Inflammatory macrophage treated with lipopolysaccharide for 1 hour (primary cell): ENCODE results near the gene UXS1.

Source experiments
- DNase-seq, 2 donors: peaks; one replicate each; pipeline ENCODE4 v3.0.0-alpha.2; 2020 to 2022

Gene UXS1

DNA sequence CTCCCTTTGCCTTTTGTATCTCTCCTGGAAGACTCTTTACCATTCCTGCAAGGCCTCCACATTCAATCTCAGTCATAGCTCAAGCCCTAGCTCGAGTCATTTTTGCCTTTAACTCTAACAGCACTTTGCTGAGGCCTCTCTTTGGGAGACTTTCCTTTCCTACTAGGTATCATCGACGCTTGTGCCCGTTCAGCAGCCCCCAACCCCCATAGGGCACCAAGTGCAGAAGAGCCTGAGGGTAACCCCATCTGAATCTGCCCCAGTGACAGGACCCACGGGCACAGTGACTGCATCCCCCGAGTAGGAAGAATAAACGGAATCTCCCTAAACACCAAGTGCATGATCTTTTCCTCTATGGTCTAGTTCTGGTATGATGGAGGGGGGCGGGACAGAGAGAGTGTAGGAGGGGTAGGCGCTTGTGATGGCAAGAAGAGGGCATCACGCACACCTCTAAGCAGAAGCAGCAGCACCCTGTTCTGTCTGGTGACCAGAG lies 66.3 kb downstream of the UXS1 start:
- no peak for DNase-seq

DNA sequence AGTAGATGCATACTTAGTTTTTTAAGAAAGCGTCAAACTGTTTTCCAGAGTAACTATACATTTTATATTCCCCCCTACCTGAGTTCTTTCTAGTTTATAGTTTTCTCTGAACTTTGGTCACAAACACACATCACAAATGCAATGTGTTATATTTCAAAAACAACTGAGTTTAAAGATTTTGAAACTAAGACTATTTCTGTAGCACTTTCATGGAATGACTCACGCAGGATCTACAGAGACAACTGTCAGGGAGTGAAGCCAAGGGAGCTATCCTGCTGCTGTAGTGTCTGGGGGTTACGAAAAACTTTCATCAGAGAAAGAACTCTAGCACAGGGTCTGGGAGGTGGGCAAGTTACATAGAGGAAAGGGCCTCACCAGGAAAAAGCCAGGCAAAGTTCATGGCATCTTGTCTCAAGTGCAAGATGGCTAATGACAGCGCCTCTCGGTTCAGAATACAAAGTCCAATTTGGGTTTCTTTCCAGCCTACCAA lies 66.8 kb downstream of the UXS1 start:
- DNase-seq, result no peak

DNA sequence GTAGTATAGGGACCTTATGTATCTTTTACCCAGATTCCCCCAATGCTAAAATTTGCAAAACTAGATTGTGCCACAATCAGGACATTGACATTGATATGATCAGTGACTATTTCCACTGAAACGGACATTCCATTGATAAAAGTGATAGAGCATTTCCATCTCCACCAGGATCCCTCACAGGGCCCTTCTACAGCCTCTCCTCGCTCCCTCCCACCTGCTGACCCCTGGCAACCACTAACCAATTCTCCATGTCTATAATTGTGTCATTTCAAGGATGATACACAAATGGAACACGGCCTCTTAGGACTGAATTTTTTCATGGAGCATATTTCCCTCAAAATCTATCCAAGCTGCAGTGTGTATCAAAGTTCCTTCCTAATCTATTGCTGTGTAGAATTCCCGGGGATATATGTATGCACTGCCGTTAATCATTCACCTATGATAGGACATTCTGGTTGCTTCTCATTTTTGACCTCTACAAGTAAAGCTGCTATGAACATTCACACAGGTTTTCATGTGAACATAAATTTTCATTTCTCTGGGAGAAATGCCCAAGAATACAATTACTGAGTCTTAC lies 67.3 kb downstream of the UXS1 start:
- DNase-seq, result no peak

DNA sequence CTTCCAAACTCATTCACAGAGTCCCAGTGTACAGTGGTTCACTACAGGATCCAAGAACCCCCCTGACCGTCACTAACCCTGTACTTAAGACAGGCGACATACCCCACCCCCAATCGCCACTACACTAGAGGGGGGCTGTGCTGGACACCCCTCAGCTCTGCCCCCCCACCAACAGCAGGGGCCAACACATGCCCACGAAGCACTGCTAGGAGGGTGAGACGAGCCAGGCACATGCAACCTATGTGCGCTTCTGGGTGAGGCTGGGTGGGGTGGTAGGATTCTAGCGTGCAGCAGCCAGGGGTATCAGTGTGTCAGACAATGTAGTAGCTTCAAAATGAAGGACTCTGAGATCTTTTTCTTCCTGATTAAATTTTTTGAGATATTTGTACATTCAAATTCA lies 67.8 kb downstream of the UXS1 start:
- DNase-seq, result no peak

DNA sequence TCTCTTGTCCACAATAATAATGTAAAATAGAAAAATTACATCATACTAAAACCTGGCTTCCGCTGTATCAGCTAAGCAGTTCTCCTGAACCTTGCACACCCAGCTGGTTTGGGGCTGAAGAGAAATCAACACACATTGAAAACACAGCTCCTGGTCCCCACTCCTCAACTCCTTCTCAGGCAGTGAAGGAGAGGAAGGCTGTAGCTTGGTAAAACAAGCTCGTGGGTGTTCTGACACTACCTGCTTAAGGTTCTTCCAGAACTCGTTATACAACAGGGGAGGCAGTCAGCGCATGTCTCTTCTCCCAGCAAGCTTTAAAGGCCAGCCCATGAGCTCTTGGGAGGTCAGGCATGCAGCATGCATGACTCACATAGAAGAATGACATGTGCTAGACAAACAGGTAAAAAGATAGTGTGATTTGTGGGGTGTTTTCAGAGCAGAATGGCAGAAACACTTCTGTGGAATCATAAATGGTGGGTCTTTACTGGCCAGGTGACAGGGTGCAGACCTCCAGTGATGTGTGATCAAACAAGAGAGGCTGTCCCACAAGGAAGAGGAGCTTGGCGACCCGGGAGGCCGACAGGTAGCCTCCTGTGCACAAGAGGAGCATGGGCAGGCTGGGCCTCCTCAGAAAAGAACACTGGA lies 69.1 kb downstream of the UXS1 start:
- DNase-seq, result no peak

DNA sequence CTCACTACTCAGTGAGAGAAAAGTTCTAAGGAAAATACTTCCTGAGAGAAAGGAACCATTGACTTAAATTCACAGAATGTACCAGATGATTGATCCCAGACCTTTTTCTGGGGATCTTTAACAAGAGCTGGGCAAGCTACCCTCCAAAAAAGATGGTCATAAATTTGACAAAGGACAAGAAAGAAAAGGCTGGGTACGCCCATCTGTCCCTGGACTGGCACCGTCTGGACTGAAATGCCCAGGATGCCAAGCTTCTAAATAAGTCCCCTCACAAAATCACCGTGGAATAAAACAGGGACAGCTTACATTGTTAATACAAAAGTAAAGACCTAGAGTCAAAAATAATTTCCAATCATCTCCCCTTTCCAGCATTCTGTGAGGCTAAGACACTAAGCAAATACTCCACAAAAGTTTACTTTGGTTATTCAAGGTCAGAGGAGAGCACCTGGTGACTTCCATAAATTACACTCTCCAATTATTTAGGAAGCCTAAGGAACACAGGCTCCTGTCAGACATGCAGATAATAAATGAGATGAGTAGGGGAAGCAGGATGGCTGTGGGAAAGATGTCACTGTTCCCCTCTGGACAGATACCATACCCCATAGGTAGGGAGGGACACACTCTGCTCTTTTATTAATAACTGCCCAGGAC lies 69.9 kb downstream of the UXS1 start:
- DNase-seq, result no peak

DNA sequence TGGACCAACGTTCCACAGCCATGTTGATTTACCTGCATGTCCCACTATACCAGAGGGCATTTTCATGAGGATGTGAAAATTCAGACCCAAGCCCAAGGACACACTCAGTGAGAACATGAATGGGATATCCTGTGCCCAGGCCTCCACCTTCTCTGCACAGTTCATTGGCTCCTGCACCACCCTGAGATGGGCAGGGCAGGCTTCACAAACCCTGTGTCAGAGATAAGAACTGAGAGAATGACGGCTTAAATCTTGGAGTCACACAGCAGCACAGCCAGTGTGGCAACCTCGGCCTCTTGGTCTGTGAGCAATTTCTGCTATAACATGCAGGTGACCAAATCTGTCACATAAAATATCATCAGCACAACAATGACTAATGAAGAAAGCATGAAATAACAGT lies 71.9 kb downstream of the UXS1 start:
- no peak for DNase-seq

DNA sequence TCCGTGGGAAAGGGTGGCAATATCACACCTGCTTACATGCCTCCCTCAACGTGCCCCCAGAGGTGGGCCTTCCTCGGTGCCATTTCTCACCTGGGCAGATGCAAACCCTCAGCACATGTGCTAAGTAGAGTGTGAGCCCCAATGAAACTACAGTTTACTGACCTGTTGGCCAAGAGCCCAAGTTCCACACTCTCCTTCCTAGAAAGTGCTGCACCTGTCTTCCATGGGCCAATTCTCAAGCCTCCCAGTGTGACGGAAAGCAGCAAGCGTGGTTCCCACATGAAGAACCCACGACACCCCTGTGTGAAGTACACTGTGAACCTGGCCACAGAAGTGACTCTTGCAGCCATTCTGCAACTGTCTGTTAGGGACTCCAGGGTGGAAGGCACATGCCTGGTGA lies 73.7 kb downstream of the UXS1 start:
- no peak for DNase-seq

DNA sequence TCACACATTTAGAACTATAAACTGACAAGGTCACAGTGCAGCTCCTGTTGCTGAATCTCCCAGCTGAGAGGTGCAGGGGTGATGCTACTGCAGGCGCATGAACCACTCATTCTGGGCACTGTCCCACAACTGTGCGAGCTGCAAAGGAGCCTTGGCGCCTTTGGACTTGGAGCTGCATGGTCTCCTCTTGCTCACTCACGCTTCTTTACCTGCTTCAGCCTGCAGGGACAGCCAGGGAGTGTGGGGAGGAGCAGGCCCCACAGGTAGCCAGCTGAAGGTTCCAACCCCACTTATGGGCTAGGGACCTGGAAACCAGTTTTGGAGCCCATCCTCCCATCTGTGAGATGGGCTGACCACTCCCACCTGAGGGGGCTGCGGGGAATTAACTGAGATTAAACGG lies 75.0 kb downstream of the UXS1 start:
- DNase-seq, result no peak

DNA sequence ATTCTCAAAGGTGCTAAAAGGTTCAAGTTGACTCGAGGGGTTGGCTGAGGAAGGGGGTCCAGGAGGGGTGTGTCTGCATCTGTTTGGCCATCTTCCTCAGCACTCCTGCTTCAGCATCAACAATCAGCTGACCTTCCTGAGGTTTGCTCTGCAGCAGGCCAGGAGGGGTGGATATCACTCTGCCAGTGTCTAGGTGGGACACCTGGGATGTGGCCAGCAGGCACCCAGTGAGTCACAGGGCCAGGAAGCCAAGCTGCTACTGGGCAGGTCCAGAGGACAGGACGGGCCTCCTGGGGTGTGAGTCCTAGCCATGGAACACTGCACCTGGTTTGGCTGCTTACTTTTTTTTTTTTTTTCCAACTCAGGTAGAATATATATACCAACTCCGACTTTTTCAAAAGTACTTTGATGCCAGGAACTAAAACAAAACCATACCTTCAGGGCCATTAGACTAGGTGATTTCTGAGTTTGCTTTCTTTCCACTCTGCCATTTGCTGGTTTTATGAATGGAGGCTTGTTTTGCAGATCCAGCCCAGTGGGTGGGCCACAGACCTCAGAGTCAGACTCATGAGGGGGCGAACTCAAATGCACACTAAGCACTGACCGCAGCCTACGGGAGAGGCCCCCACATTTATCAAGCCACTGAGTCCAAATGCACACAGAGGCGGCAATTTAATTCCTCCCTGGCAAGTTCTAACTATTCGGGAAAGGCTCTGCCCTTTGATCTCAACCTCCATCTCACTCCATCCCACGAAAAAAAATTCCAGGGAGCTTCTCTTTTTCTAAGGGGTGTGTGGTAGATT lies 76.0 kb downstream of the UXS1 start:
- DNase-seq, result no peak

DNA sequence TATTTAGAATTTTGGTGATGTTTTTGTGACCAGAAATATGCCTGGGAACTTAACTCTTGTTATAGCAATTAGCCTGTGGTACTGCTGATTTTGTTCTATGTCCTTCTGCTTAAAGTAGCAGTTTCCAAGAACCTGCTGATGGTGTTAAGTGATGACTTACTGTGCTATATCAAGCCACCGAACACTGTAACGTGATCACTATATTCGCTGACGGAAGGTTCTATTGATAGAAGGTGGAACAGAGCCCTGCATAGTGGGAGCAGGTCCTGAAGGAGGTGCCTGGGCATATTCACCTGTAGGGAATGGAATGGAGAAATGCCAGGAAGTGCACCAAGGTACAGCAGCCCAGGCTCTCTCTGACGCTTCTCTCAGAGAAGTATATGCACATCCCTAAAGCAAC lies 76.8 kb downstream of the UXS1 start:
- DNase-seq, result no peak

DNA sequence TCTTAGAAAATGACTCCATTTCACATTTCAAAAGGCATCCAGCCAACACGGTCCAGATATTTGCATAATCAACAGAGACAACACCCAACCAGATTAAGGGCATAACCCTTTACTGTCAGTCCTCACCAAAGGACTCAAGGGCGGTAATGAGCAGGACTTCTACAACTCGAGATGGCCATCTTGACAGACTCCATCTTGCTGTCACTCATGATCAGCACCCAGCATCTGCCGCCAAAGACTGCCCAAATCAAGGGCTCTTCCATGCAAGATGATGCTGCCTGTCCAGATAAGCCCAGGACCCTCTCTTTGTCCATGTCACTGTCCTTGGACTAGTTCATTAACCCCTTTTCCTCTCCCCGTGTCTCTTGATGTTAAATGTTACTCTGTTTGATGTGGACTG lies 77.9 kb downstream of the UXS1 start:
- no peak for DNase-seq

DNA sequence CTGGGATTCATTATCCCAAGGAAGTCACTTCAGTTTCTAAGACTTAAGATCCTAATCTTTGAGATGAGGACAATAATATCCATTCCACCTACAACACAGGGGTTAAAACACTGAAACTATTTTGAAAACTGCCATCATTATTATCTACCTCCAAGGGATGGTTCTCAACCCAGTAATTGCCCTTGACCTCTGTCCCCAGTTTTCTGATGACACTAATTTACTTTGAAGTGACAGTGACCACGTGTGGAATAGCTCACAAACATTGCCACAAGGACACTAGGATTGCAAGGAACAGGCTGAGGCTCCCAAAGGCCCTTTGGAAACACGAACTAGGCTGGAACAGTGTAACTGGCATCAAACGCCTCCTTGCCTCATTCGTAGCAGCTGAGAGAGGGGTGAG lies 78.4 kb downstream of the UXS1 start:
- no peak for DNase-seq

DNA sequence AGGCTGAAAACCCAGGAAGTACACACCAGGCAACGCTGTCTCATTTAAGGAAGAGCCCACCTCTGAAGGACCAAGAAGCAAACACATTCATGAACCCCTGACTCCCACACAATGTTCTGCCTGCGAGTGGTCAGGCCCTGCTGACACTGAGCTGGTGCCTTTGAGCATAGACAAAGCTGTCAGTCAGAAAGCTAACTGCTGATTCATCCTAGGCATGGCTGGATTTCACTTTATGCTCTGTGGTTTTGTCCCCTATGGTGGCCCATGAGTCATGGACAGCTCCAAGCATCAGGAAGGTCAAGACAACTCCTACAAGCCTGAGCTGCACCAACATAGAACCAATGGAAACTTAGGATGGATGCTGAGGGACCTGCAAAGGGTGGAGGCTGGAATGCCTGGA lies 78.9 kb downstream of the UXS1 start:
- DNase-seq, result peak; percentile 78 to 94

DNA sequence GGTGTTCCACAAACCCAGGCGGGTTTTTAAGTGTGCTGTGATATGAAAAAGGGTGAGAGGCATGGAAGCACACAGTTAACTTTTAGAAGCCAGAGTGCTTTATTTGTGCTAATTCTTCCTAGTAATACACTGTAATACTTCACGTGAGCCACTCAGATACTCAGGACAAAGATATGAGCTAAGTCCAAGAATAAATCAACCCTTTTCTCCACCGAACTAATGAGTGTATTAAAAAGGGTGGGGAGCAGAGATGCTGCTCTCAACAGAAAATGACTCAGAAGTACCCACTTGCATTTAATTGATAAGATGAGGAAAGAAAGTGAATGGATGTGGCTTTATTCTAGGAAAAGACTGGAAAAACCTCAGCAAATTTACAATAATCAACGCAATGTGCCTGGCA lies 79.9 kb downstream of the UXS1 start:
- no peak for DNase-seq

DNA sequence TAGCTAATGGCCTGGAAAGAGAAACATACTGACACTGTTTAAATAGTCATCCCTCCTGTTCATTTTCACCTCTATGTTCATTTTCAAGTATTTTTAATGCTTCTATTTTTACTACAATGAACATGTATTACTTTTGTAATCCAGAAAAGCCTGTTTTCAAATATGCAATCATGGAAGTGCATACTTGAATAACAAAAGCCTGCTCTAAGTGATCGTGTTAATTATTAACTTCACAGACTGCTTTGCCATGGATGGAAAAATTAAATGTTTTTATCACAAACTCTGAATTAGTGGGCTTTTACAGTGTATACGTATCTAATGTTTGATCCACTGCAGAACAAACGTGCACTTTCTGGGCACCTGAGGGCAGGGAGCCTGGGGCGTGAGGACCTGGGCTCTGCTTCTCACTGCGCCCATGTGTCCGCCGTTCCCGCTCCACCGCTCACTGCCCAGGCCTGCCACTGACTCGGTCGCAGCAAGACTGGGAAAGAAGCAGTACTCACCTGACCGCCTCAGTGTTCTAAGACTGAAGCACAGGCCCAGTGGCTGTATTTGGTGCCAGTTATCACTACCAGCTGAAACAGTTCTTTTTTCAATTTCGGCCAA lies 80.6 kb downstream of the UXS1 start:
- no peak for DNase-seq

DNA sequence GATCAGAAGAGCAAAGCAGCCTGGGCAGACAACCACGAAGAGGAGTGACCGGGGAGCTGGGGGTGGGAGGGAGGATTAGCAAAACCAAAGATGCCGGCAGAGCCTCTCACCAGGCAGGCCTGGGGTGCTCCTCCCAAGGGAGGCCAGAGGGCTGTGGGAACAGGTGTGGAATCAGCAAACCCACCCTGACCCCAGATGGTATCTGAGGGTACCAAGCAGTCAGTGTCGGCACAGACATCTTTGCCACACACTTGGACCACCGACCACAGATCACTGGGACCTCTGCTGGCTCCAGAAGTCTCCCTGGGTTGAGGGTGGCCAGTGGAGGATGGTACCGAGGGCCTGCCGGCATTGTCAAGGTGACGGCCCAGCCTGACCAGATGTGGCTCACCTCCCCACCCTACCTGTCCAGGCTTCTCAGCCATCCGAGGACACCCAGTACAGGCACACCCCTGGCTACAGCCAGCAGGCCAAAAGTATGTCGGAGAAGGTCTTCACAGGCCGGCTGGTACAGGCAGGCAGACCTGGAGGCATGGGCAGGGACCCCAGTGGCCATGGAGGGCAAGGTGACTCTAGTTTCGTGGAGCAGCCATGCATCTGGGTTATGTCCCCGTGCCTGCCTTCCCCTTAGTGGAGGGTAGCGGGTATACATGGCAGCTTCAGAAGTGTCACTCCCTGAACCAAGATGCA lies 82.1 kb downstream of the UXS1 start:
- no peak for DNase-seq

DNA sequence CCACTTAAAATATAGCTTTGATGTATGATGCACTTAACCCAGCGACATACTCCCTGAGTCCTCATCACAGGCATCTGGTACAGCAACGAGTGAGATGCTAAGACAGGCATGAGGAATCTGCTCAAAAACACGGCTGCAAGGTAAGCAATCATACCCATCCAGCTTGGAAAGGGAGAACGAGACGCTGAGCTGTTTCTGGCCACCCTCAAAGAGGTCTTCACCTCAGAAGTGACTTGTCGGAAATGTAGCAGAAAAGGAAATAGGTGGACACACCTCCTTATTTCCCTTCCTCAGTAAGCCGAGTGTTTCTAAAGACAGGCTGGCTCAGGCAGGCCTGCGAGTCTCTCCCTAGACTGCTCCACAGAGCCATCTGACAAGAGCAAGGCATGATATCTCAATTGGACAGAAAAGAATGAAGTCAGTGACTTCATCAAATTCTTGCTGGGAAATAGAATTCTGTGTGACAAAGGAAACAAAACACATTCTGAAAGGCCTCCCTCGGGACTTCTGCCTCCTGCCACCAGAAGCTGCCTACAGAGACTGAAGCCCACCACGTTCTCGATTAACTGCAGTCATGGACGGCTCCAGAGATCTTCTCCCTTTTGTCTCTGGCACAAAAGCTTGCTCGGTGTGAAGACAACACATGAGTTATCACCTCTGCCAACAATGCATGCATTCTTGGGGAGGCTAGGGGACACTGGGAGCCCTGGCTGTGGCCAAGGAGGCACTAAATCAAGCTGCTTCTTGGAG lies 84.3 kb downstream of the UXS1 start:
- DNase-seq, result no peak

DNA sequence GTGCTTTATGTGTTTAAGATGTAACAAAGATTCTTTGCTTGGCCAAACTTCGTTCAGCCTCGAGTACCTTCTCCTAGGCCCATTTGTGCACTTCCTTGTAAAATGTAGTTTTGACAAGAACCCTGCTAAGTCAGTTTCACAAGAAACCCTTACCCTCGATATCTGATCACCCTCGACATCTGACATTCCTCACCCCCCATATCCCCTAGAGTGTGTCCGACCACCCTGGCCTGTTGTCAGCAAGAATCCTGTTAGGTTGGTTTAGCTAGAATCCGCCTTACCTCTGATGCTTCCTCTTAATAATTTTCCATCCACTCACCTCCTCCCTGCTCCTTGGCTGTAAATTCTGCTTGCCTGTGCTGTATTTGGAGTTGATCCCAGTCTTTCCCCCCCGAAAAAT lies 85.3 kb downstream of the UXS1 start:
- DNase-seq, result no peak

DNA sequence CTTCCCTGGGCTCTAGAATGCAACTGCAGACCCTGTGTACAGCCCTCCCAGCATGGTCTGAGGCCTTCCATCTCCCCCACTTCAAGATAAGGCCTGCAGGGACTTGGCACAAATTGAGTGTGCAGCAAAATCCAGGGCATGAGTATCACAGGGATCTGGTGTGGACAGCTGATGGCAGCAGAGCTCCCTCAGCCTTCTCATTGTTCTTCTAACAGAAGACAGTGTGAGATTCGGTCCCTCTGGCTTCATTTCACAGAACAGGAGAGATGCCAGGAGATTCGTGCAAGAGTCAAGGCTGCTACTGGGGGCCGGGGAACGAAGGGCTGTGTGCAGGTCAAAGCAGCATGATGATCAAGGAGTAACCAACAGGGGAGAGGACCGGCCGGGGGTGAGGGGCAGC lies 85.8 kb downstream of the UXS1 start:
- DNase-seq, result no peak

DNA sequence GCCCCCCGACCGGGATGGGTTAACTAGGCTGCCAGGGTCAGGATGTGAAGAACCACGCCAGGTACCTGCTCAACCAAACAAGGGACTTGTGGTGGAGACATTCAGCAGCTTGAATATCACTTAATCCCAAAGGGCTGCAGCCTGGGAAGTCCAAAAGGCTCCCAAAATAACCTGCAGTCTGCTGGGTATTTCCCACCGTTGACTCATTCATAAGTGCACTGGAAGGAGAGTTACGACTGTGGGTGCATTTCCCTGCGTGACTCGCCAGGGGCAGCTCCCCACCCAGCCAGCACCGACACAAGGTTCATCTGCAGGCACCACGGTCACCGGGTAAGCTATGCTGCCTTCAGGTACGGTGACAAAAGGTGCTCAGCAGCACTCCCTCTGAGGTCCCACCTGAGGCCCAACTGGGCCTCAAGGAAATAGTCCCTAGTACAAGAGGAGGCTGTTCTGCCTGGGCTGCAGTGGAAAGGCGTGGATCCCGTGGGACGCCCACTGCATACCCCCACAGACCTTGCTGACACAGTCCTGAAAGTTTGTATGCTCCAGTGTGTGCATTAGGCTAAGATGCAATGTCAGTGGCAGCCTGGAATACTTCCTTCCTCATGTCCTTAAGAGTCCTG lies 86.5 kb downstream of the UXS1 start:
- peak; percentile 70 to 88 for DNase-seq
